SK-N-SH treated with all-trans-retinoic acid at 6 μM for 48 hours (cell line): ENCODE data around the gene METTL27.

Experiments
- BACH2 ChIP-seq: fragments of 250-450 bp; sonication (Bioruptor Pico); IDR thresholded peaks from 2 replicates; pipeline ENCODE4 v1.9.0; 2021; ENCODE audit warnings: mild to moderate bottlenecking, borderline replicate concordance
- CSDC2 ChIP-seq: fragments of 250-450 bp; sonication (Bioruptor Pico); IDR thresholded peaks from 2 replicates; pipeline ENCODE4 v1.5.0; 2020; ENCODE audit warnings: mild to moderate bottlenecking, moderate library complexity
- ISL1 ChIP-seq: fragments of 250-450 bp; sonication (Bioruptor Pico); IDR thresholded peaks from 2 replicates; pipeline ENCODE4 v2.1.2; 2022; ENCODE audit warnings: mild to moderate bottlenecking, moderate library complexity
- OSR1 ChIP-seq: fragments of 250-450 bp; sonication (Bioruptor Pico); IDR thresholded peaks from 2 replicates; pipeline ENCODE4 v1.8.0; 2022; ENCODE audit warnings: moderate library complexity, mild to moderate bottlenecking, inconsistent platforms
- TOX ChIP-seq: fragments of 250-450 bp; sonication (Bioruptor Pico); IDR thresholded peaks from 2 replicates; pipeline ENCODE4 v1.8.0; 2021; ENCODE audit warnings: mild to moderate bottlenecking, moderate library complexity, borderline replicate concordance
- TSHZ2 ChIP-seq: fragments of 250-450 bp; sonication (Bioruptor Pico); IDR thresholded peaks from 2 replicates; pipeline ENCODE4 v1.5.0; 2020; ENCODE audit warnings: mild to moderate bottlenecking, moderate library complexity
- ZFP30 ChIP-seq: fragments of 450-650 bp; formaldehyde crosslinking; IDR thresholded peaks from 2 replicates; pipeline ENCODE4 v1.5.0; 2022; ENCODE audit warnings: mild to moderate bottlenecking, moderate library complexity
- TF ChIP-seq, protein P1 (sequence below): fragments of 250-450 bp; sonication (Bioruptor Pico); IDR thresholded peaks from 2 replicates; pipeline ENCODE4 v1.8.0; 2020; ENCODE audit warnings: mild to moderate bottlenecking, moderate library complexity, borderline replicate concordance

- no peak for TF ChIP-seq ZFP30 (CRISPR knock-in tag)
- no peak for TF ChIP-seq OSR1 (CRISPR knock-in tag)
- no peak for TF ChIP-seq BACH2 (CRISPR knock-in tag)
- TF ChIP-seq TOX (CRISPR knock-in tag): no peak
- TF ChIP-seq TSHZ2: 0 out of 2 replicates have a peak, but pooled peaks have one; percentile 8
- TF ChIP-seq, protein P1, sequence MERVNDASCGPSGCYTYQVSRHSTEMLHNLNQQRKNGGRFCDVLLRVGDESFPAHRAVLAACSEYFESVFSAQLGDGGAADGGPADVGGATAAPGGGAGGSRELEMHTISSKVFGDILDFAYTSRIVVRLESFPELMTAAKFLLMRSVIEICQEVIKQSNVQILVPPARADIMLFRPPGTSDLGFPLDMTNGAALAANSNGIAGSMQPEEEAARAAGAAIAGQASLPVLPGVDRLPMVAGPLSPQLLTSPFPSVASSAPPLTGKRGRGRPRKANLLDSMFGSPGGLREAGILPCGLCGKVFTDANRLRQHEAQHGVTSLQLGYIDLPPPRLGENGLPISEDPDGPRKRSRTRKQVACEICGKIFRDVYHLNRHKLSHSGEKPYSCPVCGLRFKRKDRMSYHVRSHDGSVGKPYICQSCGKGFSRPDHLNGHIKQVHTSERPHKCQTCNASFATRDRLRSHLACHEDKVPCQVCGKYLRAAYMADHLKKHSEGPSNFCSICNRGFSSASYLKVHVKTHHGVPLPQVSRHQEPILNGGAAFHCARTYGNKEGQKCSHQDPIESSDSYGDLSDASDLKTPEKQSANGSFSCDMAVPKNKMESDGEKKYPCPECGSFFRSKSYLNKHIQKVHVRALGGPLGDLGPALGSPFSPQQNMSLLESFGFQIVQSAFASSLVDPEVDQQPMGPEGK (CRISPR knock-in tag): no peak
- TF ChIP-seq CSDC2 (CRISPR knock-in tag): no peak
- TF ChIP-seq ISL1 (CRISPR knock-in tag): peak; percentile 55
Observed at GRCh38 chr7:73828107-73828803, 14.1 kb downstream of the METTL27 start.
